GM03348 (cell line): ENCODE results near the gene CTAGE9.
"Not testable (repeated sequence)": the region's sequence is repeated elsewhere in the genome, so short reads cannot be mapped to it uniquely, and the experiment has no call there.

Experiments
- DNase-seq: peaks from one replicate; pipeline ENCODE4 v3.0.0; 2012; ENCODE audit warnings: low spot score

CTAGE9 gene

DNA sequence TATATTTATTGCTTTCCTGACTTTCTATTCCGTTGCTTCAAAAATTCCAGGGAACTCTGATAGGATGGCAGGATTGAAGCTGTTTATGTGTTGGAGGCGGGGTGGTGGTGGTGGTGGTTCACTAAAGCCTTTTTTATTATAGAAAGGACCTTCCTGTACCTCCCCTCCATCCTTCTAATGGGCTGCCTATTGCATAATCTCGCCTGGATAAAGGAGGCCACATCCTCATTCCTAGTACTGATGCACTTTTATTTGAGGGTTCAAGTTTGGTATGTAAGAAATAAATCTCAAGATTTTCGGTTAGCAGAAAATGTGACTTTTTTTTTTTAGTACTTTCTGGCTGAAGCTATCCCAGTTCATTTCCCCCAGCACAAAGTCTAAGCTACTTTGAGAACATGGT, 18.7 kb upstream of the CTAGE9 start:
- peak; percentile 31 for DNase-seq

GRCh38 chr6:131728296-131728939, 17.6 kb upstream of the CTAGE9 start:
- peak; percentile 16 for DNase-seq

GRCh38 chr6:131727868-131728267, 17.1 kb upstream of the CTAGE9 start:
- DNase-seq, result no peak

GRCh38 chr6:131727467-131727866, 16.6 kb upstream of the CTAGE9 start:
- DNase-seq, result no peak

DNA sequence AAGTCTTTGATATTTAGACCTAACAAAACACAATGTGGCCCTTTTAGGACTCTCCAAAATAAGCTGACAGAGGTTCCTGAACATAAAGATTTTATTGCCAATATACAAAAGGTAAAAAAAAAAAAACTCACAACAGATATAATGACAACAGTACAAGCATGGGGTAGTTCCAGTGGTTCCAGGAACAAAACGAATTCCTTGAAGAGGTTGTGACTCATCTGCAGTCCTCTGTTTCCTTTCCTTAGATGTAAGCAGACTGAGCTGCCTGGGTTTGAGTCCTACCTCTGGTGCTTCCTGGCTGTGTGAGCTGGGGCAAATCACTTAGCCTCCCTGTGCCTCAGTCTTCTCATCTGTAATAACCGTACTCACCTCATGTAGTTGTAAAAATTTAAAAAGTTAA, 13.3 kb upstream of the CTAGE9 start:
- no peak for DNase-seq

- DNase-seq, result no peak
These were observed 10.3 kb upstream of the CTAGE9 start for GRCh38 chr6:131721161-131721560.

DNA sequence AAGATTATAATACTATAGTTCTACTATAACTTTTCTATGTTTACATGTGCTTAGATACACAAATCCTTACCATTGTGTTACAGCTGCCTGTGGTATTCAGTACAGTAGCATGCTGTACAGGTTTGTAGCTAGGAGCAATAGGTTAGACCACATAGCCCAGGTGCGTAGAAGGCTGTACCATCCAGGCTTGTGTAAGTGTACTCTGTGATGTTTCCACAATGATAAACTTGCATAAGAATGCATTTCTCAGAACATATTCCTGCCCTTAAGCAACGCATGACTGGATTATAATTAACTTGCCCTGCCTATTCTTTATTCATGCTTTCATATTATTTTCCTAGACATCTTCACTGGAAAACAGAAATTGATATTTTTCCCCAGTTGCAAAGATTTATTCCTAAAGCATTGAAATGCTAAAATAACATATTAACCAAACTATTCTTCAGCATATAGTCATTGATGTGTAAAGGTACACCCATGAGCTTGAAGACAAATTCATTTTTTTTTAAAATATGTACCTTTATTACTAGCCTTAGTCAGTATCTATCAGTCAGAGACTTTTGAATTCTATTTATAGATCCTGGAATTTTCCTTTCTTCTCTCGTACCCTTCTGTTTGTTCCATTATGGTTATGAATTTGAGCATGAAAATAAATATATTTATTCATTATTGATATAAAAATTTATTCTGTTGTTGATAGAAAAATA, 7.2 kb upstream of the CTAGE9 start:
- no peak for DNase-seq

- DNase-seq, result not testable (repeated sequence)
These were observed 4.8 kb upstream of the CTAGE9 start for GRCh38 chr6:131715567-131715966.

- DNase-seq, result not testable (repeated sequence)
These were observed 6.9 kb downstream of the CTAGE9 start for GRCh38 chr6:131703905-131704304.

DNA sequence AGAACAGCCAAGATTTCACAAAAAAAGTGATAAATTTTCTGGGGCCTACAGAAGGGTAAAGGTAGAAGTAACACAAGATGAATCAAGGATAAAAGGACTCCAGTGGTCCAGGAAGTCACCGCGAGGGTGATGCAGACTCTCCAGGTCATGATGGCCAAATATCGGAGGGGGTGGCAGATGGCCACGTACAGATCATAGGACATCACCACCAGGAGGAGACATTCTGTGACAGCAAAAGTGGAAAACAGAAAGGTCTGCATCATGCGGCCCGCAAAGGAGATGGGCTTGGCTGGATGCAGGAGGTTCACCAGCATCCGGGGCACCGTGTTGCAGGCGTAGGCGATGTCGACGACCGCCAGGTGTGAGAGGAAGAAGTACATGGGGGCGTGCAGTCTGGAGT, 10.0 kb downstream of the CTAGE9 start:
- not testable (repeated sequence) for DNase-seq

- no peak for DNase-seq
These were observed 13.9 kb downstream of the CTAGE9 start for GRCh38 chr6:131696956-131697355.

- DNase-seq, result peak; percentile 86
These were observed 15.9 kb downstream of the CTAGE9 start for GRCh38 chr6:131694832-131695426.

DNA sequence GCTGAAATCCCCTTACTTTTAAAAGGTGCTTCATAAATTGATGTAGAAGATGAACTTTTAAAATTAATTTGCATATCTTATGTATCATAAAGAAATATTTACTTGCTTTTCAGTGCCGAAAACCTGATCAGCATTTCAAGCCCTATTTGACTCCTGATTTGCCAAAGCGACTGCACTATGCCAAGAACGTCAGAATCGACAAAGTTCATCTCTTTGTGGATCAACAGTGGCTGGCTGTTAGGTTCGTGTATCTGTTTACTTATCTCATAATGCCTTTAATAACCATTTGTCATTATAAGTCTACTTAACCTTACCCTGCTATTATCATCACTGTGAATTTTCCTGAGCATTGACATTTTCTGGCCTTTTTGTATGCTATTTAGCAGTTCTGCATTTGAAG, 17.4 kb downstream of the CTAGE9 start:
- no peak for DNase-seq

DNA sequence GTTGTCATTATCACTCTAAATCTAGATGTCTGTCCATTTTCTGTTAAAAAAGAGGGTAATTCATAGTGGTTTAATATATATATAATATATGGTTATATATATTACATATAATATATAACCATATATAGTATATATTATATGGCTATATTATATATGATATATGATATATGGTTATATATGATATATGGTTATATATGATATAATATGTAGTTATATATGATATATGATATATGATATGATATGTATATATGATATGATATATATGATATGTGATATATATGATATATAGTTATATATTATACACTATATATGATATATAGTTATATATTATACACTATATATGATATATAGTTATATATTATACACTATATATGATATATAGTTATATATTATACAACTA, 18.2 kb downstream of the CTAGE9 start:
- no peak for DNase-seq

DNA sequence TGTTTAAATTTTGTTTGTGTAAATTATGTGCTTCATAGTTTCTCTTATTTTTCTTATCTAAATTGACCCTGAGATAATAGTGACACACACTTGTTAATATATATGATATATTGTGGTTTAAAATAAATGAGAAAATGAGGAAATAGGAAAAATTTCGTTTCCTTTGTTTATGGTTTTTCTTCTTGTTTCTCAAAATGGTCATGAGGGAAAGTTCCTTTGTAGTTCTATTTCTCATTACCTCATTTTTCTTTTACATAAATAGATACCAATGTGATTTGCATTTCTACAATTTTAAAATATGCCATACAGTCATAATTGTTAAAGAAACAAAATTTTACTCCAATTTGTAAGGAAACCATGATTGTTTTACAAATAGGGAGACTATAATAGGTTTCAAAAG, 18.8 kb downstream of the CTAGE9 start:
- DNase-seq, result no peak

- no peak for DNase-seq
These were observed 22.5 kb downstream of the CTAGE9 start for GRCh38 chr6:131688286-131688685.

DNA sequence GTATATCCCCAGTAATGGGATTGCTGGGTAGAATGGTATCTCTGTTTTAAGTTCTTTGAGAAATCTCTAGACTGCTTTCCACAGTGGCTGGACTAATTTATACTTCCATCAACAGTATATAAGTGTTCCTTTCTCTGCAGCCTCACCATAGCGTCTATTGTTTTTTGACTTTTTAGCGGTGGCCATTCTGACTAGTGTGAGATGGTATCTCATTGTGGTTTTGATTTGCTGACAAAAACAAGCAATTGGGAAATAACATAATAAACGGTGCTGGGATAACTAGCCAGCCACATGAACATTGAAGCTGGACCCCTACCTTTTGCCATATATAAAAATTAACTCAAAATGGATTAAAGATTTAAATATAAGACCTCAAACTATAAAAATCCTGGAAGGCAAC, 23.8 kb downstream of the CTAGE9 start:
- DNase-seq, result no peak

DNA sequence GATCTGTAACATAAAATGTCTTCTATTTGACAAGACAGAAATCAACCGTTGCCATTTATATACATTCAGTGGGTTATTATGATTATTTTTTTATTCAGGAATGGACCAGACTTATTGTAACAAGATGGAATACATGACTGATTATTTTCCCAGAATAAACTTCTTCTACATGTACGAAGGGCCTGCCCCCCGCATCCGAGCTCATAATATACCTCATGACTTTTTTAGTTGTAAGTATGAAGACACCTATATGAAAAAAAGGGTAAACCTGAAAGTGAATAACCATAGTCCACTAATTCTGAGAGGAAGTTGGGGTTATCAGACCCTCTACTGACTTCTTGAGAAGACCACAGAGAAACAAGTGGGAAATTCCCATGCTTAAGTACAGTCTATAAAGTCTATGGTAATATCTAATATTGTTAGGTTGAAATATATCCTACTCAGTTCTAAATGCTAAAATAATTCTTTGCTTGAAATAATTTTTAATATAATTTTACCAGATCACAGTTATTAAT, 25.5 kb downstream of the CTAGE9 start:
- DNase-seq, result no peak

GRCh38 chr6:131683479-131683878, 27.3 kb downstream of the CTAGE9 start:
- DNase-seq, result no peak

DNA sequence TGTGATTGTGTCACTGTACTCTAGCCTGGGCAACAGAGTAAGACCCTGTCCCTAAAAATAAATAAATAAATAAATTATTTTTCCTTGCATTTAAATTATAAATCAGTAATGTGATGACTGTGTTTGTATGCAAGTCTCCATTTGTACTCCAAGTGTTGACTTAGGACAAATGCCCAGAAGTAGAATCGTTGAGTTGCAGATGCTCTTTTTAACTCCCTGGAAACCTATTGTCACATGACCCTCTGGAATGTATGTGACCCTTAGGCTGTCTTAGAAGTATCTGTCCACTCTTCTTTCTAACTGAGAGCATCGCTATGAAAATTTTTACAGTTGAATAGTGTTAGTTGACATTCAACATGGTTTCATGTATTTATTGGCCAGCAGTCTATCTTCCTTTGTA, 28.4 kb downstream of the CTAGE9 start:
- DNase-seq, result no peak

DNA sequence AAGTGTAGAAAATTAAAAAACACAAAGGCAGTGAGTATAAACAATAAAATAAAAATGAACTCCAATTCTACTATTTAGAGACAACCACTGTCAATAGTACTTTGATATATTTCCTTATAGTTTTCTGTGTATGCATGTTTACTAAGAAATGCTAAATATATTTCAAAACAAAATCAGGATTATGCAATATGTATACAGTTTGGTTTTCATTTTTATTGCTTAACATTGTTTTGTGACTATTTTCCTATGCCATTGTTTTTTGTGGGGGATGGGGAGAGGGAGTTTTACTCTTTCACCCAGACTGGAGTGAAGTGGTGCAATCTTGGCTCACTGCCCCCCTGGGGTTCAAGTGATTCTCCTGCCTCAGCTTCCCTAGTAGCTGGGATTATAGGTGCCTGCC, 29.2 kb downstream of the CTAGE9 start:
- DNase-seq, result no peak

- DNase-seq, result no peak
These were observed 29.9 kb downstream of the CTAGE9 start for GRCh38 chr6:131680868-131681267.

GRCh38 chr6:131678442-131678841, 32.4 kb downstream of the CTAGE9 start:
- no peak for DNase-seq
